ENCODE measurements around the gene SLC7A8.

- TF ChIP-seq TAF1 (conservative IDR thresholded peaks at IDR 0.05) (no peak), CTCF (IDR thresholded peaks at IDR 0.05; ENCODE audit: low read depth, low read length, missing input control) (no peak), YY1 (IDR thresholded peaks at IDR 0.05) (no peak), EGR1 (IDR thresholded peaks at IDR 0.05; ENCODE audit: low read depth in 2 of 2) (no peak), NR2F2 (IDR thresholded peaks at IDR 0.05) (no peak)
Observed at GRCh38 chr14:23181946-23182345, 1.5 kb downstream of the SLC7A8 start.

Measured in liver (tissue), 3 donors.